ENCODE results near the gene ASB16. TPM values are rescaled to one million over a fixed set of nuclear protein-coding genes. Genes with fewer than 3 reads are reported as not detected.
A peak's percentile ranks its signal among the peaks of the same experiment; 100 is the strongest.

ASB16 gene
- total and polyA plus RNA-seq, 4 donors, result 0.11 to 3.1 (median 1.4) TPM; not detected in 1

GRCh38 chr17:44187131-44187899 lies 16.8 kb downstream of the ASB16 start:
- Histone ChIP-seq H3K4me3 (ENCODE audit: low read depth, low read length) (peak overlapping the region; percentile 99), H3K36me3 (ENCODE audit: control insufficient read depth, insufficient read depth, low read length) (peaks cover 42% of the 10 kb centered on the region), H3K27me3 (ENCODE audit: control insufficient read depth, insufficient read depth, low read length) (no peaks in the 10 kb centered on the region), H3K4me1 (ENCODE audit: control insufficient read depth, insufficient read depth, low read length) (peaks cover 21% of the 10 kb centered on the region), H3K27ac (ENCODE audit: low read depth, low read length) (peak overlapping the region; percentile 95), H3K9me3 (ENCODE audit: control insufficient read depth, insufficient read depth, low read length) (no peaks in the 10 kb centered on the region)
- peak in 1 of 6 donors; percentile 38 for DNase-seq (ENCODE audit: low read depth in 4 of 6, low spot score in 6 of 6)
- 7% methylated on average over 16 of the region's 32 CpGs for WGBS (ENCODE audit: insufficient coverage)

GRCh38 chr17:44188576-44189403 lies 18.3 kb downstream of the ASB16 start:
- H3K27me3 ChIP-seq (ENCODE audit: control insufficient read depth, insufficient read depth, low read length), result no peaks in the 10 kb centered on the region
- 100% methylated on average over 1 of the region's 12 CpGs for WGBS (ENCODE audit: insufficient coverage)
- no peak overlapping the region for H3K27ac ChIP-seq (ENCODE audit: low read depth, low read length)
- H3K9me3 ChIP-seq (ENCODE audit: control insufficient read depth, insufficient read depth, low read length), result no peaks in the 10 kb centered on the region
- H3K36me3 ChIP-seq (ENCODE audit: control insufficient read depth, insufficient read depth, low read length), result peaks cover 50% of the 10 kb centered on the region
- DNase-seq (ENCODE audit: low read depth in 4 of 6, low spot score in 6 of 6), result no peak
- H3K4me1 ChIP-seq (ENCODE audit: control insufficient read depth, insufficient read depth, low read length), result peaks cover 21% of the 10 kb centered on the region
- H3K4me3 ChIP-seq (ENCODE audit: low read depth, low read length), result no peak overlapping the region

- Histone ChIP-seq H3K4me1 (ENCODE audit: control insufficient read depth, insufficient read depth, low read length) (peaks cover 17% of the 10 kb centered on the region), H3K27me3 (ENCODE audit: control insufficient read depth, insufficient read depth, low read length) (no peaks in the 10 kb centered on the region), H3K4me3 (ENCODE audit: low read depth, low read length) (no peak overlapping the region), H3K9me3 (ENCODE audit: control insufficient read depth, insufficient read depth, low read length) (no peaks in the 10 kb centered on the region), H3K27ac (ENCODE audit: low read depth, low read length) (no peak overlapping the region), H3K36me3 (ENCODE audit: control insufficient read depth, insufficient read depth, low read length) (peaks cover 67% of the 10 kb centered on the region)
- 75% methylated on average over 6 of the region's 10 CpGs for WGBS (ENCODE audit: insufficient coverage)
- DNase-seq (ENCODE audit: low read depth in 4 of 6, low spot score in 6 of 6), result no peak
Measured at GRCh38 chr17:44190481-44190880, 20.0 kb downstream of the ASB16 start.

- no peaks in the 10 kb centered on the region for H3K9me3 ChIP-seq (ENCODE audit: control insufficient read depth, insufficient read depth, low read length)
- no peak overlapping the region for H3K27ac ChIP-seq (ENCODE audit: low read depth, low read length)
- no peak overlapping the region for H3K4me3 ChIP-seq (ENCODE audit: low read depth, low read length)
- H3K4me1 ChIP-seq (ENCODE audit: control insufficient read depth, insufficient read depth, low read length), result peaks cover 9% of the 10 kb centered on the region
- DNase-seq (ENCODE audit: low read depth in 4 of 6, low spot score in 6 of 6), result no peak
- H3K36me3 ChIP-seq (ENCODE audit: control insufficient read depth, insufficient read depth, low read length), result peaks cover 75% of the 10 kb centered on the region
- WGBS (ENCODE audit: insufficient coverage), result 47% methylated on average over 4 of the region's 5 CpGs
- no peaks in the 10 kb centered on the region for H3K27me3 ChIP-seq (ENCODE audit: control insufficient read depth, insufficient read depth, low read length)
Measured at GRCh38 chr17:44191369-44191768, 20.9 kb downstream of the ASB16 start.

- H3K27me3 ChIP-seq (ENCODE audit: control insufficient read depth, insufficient read depth, low read length), result no peaks in the 10 kb centered on the region
- no peak for DNase-seq (ENCODE audit: low read depth in 4 of 6, low spot score in 6 of 6)
- H3K4me1 ChIP-seq (ENCODE audit: control insufficient read depth, insufficient read depth, low read length), result peaks cover 11% of the 10 kb centered on the region
- WGBS (ENCODE audit: insufficient coverage), result no CpG with 5 or more reads among the region's 7 CpGs
- H3K36me3 ChIP-seq (ENCODE audit: control insufficient read depth, insufficient read depth, low read length), result peaks cover 82% of the 10 kb centered on the region
- H3K27ac ChIP-seq (ENCODE audit: low read depth, low read length), result no peak overlapping the region
- H3K9me3 ChIP-seq (ENCODE audit: control insufficient read depth, insufficient read depth, low read length), result no peaks in the 10 kb centered on the region
- H3K4me3 ChIP-seq (ENCODE audit: low read depth, low read length), result no peak overlapping the region
Measured at GRCh38 chr17:44191941-44192496, 21.5 kb downstream of the ASB16 start.

GRCh38 chr17:44192750-44193149 lies 22.2 kb downstream of the ASB16 start:
- Histone ChIP-seq H3K4me1 (ENCODE audit: control insufficient read depth, insufficient read depth, low read length) (peaks cover 14% of the 10 kb centered on the region), H3K27me3 (ENCODE audit: control insufficient read depth, insufficient read depth, low read length) (no peaks in the 10 kb centered on the region), H3K36me3 (ENCODE audit: control insufficient read depth, insufficient read depth, low read length) (peaks cover 88% of the 10 kb centered on the region), H3K27ac (ENCODE audit: low read depth, low read length) (no peak overlapping the region), H3K4me3 (ENCODE audit: low read depth, low read length) (no peak overlapping the region), H3K9me3 (ENCODE audit: control insufficient read depth, insufficient read depth, low read length) (no peaks in the 10 kb centered on the region)
- DNase-seq (ENCODE audit: low read depth in 4 of 6, low spot score in 6 of 6), result no peak
- WGBS (ENCODE audit: insufficient coverage), result 81% methylated on average over 4 of the region's 5 CpGs

- H3K4me1 ChIP-seq (ENCODE audit: control insufficient read depth, insufficient read depth, low read length), result peaks cover 16% of the 10 kb centered on the region
- no peak for DNase-seq (ENCODE audit: low read depth in 4 of 6, low spot score in 6 of 6)
- no peak overlapping the region for H3K4me3 ChIP-seq (ENCODE audit: low read depth, low read length)
- H3K36me3 ChIP-seq (ENCODE audit: control insufficient read depth, insufficient read depth, low read length), result peaks cover 91% of the 10 kb centered on the region
- H3K9me3 ChIP-seq (ENCODE audit: control insufficient read depth, insufficient read depth, low read length), result no peaks in the 10 kb centered on the region
- no peak overlapping the region for H3K27ac ChIP-seq (ENCODE audit: low read depth, low read length)
- 95% methylated on average over 11 of the region's 14 CpGs for WGBS (ENCODE audit: insufficient coverage)
- no peaks in the 10 kb centered on the region for H3K27me3 ChIP-seq (ENCODE audit: control insufficient read depth, insufficient read depth, low read length)
Measured at GRCh38 chr17:44193326-44194084, 23.0 kb downstream of the ASB16 start.

GRCh38 chr17:44197107-44197506 lies 26.6 kb downstream of the ASB16 start:
- no peaks in the 10 kb centered on the region for H3K9me3 ChIP-seq (ENCODE audit: control insufficient read depth, insufficient read depth, low read length)
- H3K4me1 ChIP-seq (ENCODE audit: control insufficient read depth, insufficient read depth, low read length), result peaks cover 25% of the 10 kb centered on the region
- 92% methylated on average over 15 of the region's 15 CpGs for WGBS (ENCODE audit: insufficient coverage)
- H3K36me3 ChIP-seq (ENCODE audit: control insufficient read depth, insufficient read depth, low read length), result peaks cover 57% of the 10 kb centered on the region
- DNase-seq (ENCODE audit: low read depth in 4 of 6, low spot score in 6 of 6), result no peak
- no peak overlapping the region for H3K4me3 ChIP-seq (ENCODE audit: low read depth, low read length)
- no peaks in the 10 kb centered on the region for H3K27me3 ChIP-seq (ENCODE audit: control insufficient read depth, insufficient read depth, low read length)
- H3K27ac ChIP-seq (ENCODE audit: low read depth, low read length), result no peak overlapping the region
